ENCODE measurements around the gene GULP1.

- no peak for TF ChIP-seq POLR2A (IDR thresholded peaks at IDR 0.05; ENCODE audit: low read depth, low read length)
- no peak for TF ChIP-seq RCOR1 (conservative IDR thresholded peaks at IDR 0.05; ENCODE audit: low read depth, low read length)
- no peak for TF ChIP-seq POLR2AphosphoS5 (IDR thresholded peaks at IDR 0.05; ENCODE audit: low read length)
Observed at GRCh38 chr2:188399159-188399558, 107.5 kb downstream of the GULP1 start.
